ENCODE measurements around the gene COX6B2. TPM values are rescaled to one million over a fixed set of nuclear protein-coding genes. Genes with fewer than 3 reads are reported as not detected.

The COX6B2 gene
- total and polyA plus RNA-seq, 2 donors (not counting 3 experiments of a cell fraction or from before 2014, with no cell fraction given): not detected

DNA sequence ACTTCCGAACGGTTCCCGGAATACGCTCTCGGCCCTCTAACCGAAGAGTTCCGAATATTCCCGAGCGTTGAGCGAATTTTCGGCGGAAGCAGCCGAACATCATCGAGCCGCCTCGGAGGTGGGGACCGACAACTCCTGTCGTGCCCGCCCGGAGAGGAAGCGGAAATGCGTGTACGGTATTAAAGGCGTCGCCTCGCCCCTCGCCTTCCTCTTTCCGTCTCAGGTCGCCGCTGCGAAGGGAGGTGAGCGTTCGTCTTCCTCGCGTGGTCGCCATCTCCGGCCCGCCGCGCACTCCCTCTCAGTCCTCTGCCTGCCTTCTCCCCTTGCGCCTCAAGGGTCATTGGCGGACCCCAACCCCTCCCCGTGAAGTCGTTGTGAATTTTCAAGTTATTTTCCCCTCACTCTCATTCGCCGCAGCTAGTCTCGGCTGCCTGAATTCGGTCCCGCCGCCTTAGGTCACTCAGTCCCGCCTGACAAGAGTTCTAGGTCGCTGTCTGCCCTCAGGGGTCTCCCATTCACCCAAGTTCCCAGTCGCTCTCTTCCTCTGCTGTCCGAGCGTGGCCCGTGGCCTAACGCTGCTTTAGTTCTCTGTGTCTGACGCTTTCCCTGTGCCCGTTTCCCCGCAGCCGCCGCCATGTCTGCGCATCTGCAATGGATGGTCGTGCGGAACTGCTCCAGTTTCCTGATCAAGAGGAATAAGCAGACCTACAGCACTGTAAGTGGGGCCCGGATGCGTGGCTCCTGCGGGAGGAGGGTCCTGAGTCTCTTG, 31.4 kb upstream of the COX6B2 start, which contains the start of gene RPL28:
RPL28 (plus strand) TSS at position 209 of the 769 bp plus-strand sequence; CDS start at position 635, 426 bp downstream.
- TSS peak; percentile 71 for BruUV-seq (replicated peaks)
- peak; percentile 99 for DNase-seq (ENCODE audit: low read depth, low spot score)
- Histone ChIP-seq H3K4me3 (replicated peaks in 1 of 3; ENCODE audit: insufficient read depth in 1 of 3, low read depth in 1 of 3, low read length in 3 of 3) (peak within 1 kb of the TSS; percentile 33 to 69 (median 67)), H3K36me3 (ENCODE audit: control insufficient read depth in 2 of 2, extremely low read depth in 1 of 2, insufficient read depth in 2 of 2, low read length in 2 of 2) (peaks cover 14 to 30% of the 10 kb centered on the region in 2 experiments), H3K9me3 (replicated peaks; ENCODE audit: control insufficient read depth, insufficient read depth, low read length) (no peaks in the 10 kb centered on the region), H3K4me2 (ENCODE audit: insufficient read depth, low read length) (peak within 1 kb of the TSS; percentile 96), H3K27ac (ENCODE audit: insufficient read depth, low read depth, low read length) (peak within 1 kb of the TSS; percentile 75), H3K9ac (replicated peaks; ENCODE audit: extremely low read depth, insufficient read depth, low read length) (peak within 1 kb of the TSS; percentile 81), H4K20me1 (replicated peaks; ENCODE audit: control insufficient read depth, extremely low read depth, insufficient read depth, low read length) (peaks cover 4% of the 10 kb centered on the region), H3K9me1 (replicated peaks; ENCODE audit: control insufficient read depth, extremely low read depth, insufficient read depth, low read length) (no peaks in the 10 kb centered on the region), H3K27me3 (ENCODE audit: control insufficient read depth in 2 of 2, insufficient read depth in 2 of 2, low read length in 2 of 2) (no peaks in the 10 kb centered on the region), H2AFZ (ENCODE audit: low read depth, low read length) (peak within 1 kb of the TSS; percentile 90), H3K79me2 (ENCODE audit: control insufficient read depth, insufficient read depth, low read length) (peaks cover 41% of the 10 kb centered on the region), H3K4me1 (ENCODE audit: control insufficient read depth, extremely low read depth, insufficient read depth, low read length) (peaks cover 31% of the 10 kb centered on the region)
- dilution Hi-C loops (cut with MboI; ENCODE audit: extremely low pct_ligation_motif_present, low sequenced_read_pairs) (no loop called here), intact Hi-C loops (cut with micrococcal nuclease) (loop anchor here (1.0 to 10.0 kb wide), 7 partner anchors 22 to 241 kb away; partner anchors contain the start of genes ISOC2, KMT5C, TNNT1 and ZNF524)
- CTCF ChIA-PET: interaction anchor here (2.9 kb wide), 1 partner anchor 84 kb away, joined by 10 read pairs; no protein-coding TSS in a partner anchor
- POLR2A ChIA-PET: interaction anchor here (0.9 kb wide), 1 partner anchor 20 kb away, joined by 3 read pairs; no protein-coding TSS in a partner anchor
- peak; percentile 100 for FAIRE-seq
- TF ChIP-seq, protein P1, sequence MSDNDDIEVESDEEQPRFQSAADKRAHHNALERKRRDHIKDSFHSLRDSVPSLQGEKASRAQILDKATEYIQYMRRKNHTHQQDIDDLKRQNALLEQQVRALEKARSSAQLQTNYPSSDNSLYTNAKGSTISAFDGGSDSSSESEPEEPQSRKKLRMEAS (IDR thresholded peaks at IDR 0.05; ENCODE audit: insufficient read depth, insufficient read length): peak; percentile 56
- TF ChIP-seq, protein P2, sequence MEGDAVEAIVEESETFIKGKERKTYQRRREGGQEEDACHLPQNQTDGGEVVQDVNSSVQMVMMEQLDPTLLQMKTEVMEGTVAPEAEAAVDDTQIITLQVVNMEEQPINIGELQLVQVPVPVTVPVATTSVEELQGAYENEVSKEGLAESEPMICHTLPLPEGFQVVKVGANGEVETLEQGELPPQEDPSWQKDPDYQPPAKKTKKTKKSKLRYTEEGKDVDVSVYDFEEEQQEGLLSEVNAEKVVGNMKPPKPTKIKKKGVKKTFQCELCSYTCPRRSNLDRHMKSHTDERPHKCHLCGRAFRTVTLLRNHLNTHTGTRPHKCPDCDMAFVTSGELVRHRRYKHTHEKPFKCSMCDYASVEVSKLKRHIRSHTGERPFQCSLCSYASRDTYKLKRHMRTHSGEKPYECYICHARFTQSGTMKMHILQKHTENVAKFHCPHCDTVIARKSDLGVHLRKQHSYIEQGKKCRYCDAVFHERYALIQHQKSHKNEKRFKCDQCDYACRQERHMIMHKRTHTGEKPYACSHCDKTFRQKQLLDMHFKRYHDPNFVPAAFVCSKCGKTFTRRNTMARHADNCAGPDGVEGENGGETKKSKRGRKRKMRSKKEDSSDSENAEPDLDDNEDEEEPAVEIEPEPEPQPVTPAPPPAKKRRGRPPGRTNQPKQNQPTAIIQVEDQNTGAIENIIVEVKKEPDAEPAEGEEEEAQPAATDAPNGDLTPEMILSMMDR (IDR thresholded peaks at IDR 0.05; ENCODE audit: extremely low read depth in 1 of 2, insufficient read depth in 1 of 2, low read depth in 1 of 2, low read length in 2 of 2): no peak
- TF ChIP-seq MYC (IDR thresholded peaks at IDR 0.05; ENCODE audit: low read depth, low read length) (peak; percentile 66), POLR2A (IDR thresholded peaks at IDR 0.05; ENCODE audit: low read depth, low read length) (peak; percentile 100), GATA2 (IDR thresholded peaks at IDR 0.05; ENCODE audit: insufficient read depth, insufficient read length, low read depth, low read length) (no peak), JUN (IDR thresholded peaks at IDR 0.05; ENCODE audit: borderline replicate concordance, insufficient read depth, insufficient read length, low read depth) (no peak), FOS (IDR thresholded peaks at IDR 0.05; ENCODE audit: borderline replicate concordance, insufficient read depth, low read length) (no peak), EZH2 (IDR thresholded peaks at IDR 0.05; ENCODE audit: borderline replicate concordance, low read depth, low read length, severe bottlenecking) (no peak), POLR2AphosphoS5 (IDR thresholded peaks at IDR 0.05; ENCODE audit: insufficient read depth, low read depth, low read length) (peak; percentile 100)
